ENCODE results near the gene CHST13. TPM values are rescaled to one million over a fixed set of nuclear protein-coding genes. Genes with fewer than 3 reads are reported as not detected.

Gene CHST13
- total and polyA plus RNA-seq, 2 of the 4 experiments (the other 2 are of a cell fraction) = not detected

GRCh38 chr3:126500016-126500415 lies 23.9 kb upstream of the CHST13 start:
- BruUV-seq (replicated peaks) = no TSS peak

More at GRCh38 chr3:126500016-126500415, 23.9 kb upstream of the CHST13 start:
- in situ Hi-C loops (cut with MboI; ENCODE audit: low sequenced_read_pairs) = no loop called here
- Histone ChIP-seq H2BK120ac (ENCODE audit: low read depth, low read length) (no peak overlapping the region), H2BK20ac (ENCODE audit: low read depth, low read length) (no peak overlapping the region), H4K8ac (ENCODE audit: low read depth in 2 of 2, low read length in 2 of 2) (no peak overlapping the region), H3K14ac (replicated peaks; ENCODE audit: low read depth, low read length) (no peak overlapping the region), H4K91ac (ENCODE audit: insufficient read depth, low read depth, low read length) (no peak overlapping the region), H2BK5ac (ENCODE audit: low read depth, low read length, poor library complexity, severe bottlenecking) (no peak overlapping the region), H3K4me3 (ENCODE audit: insufficient read depth, low read depth, low read length) (no peak overlapping the region), H3K23ac (ENCODE audit: low read depth, low read length) (no peak overlapping the region), H3K27me3 (ENCODE audit: control insufficient read depth, insufficient read depth, low read length) (peaks cover 20% of the 10 kb centered on the region; the same call in 1 of the 2 replicates), H3K9ac (ENCODE audit: low read depth, low read length) (no peak overlapping the region), H3K9me3 (ENCODE audit: control insufficient read depth, insufficient read depth, low read length) (no peaks in the 10 kb centered on the region), H4K20me1 (ENCODE audit: insufficient read depth, low read length) (no peaks in the 10 kb centered on the region), H2AK9ac (replicated peaks; ENCODE audit: low read depth, low read length, poor library complexity) (no peak overlapping the region), H3K9me1 (ENCODE audit: insufficient read depth, low read length) (no peaks in the 10 kb centered on the region), H3K4me1 (ENCODE audit: control insufficient read depth, insufficient read depth, low read length) (no peaks in the 10 kb centered on the region), H3K79me1 (ENCODE audit: low read depth in 1 of 2, low read length in 2 of 2) (no peaks in the 10 kb centered on the region), H2AK5ac (ENCODE audit: low read depth, low read length) (no peak overlapping the region), H2AFZ (replicated peaks; ENCODE audit: low read length, poor library complexity) (no peak overlapping the region), H3K27ac (ENCODE audit: insufficient read depth, low read length) (no peak overlapping the region), H2BK15ac (ENCODE audit: low read depth, low read length) (no peak overlapping the region), H3K56ac (ENCODE audit: extremely low read depth, insufficient read depth, low read length) (no peak overlapping the region), H3K4me2 (ENCODE audit: low read depth, low read length) (no peak overlapping the region), H4K5ac (ENCODE audit: low read depth, low read length) (no peak overlapping the region), H3K4ac (ENCODE audit: low read depth, low read length) (no peak overlapping the region), H3K18ac (ENCODE audit: low read depth, low read length) (no peak overlapping the region), H3K36me3 (ENCODE audit: control insufficient read depth, insufficient read depth, low read length) (no peaks in the 10 kb centered on the region)
- ATAC-seq (ENCODE audit: low read depth) (no peak), DNase-seq (no peak)
- TF ChIP-seq BHLHE40 (IDR thresholded peaks at IDR 0.05; ENCODE audit: low read depth, low read length) (no peak), MAFK (IDR thresholded peaks at IDR 0.05; ENCODE audit: low read depth, low read length) (no peak), MXI1 (IDR thresholded peaks at IDR 0.05; ENCODE audit: borderline replicate concordance, low read depth, low read length) (no peak), POLR2A (IDR thresholded peaks at IDR 0.05; ENCODE audit: low read depth, low read length) (no peak), ELK1 (IDR thresholded peaks at IDR 0.05; ENCODE audit: borderline replicate concordance, low read depth, low read length) (no peak), CEBPB (IDR thresholded peaks at IDR 0.05; ENCODE audit: low read depth, low read length) (no peak), RAD21 (IDR thresholded peaks at IDR 0.05; ENCODE audit: low read length) (no peak), NFE2L2 (IDR thresholded peaks at IDR 0.05; ENCODE audit: low read depth, low read length) (no peak), FOS (IDR thresholded peaks at IDR 0.05; ENCODE audit: low read depth, low read length) (no peak), CTCF (conservative IDR thresholded peaks at IDR 0.05; ENCODE audit: low read depth, low read length) (no peak), SMC3 (IDR thresholded peaks at IDR 0.05; ENCODE audit: low read depth, low read length) (no peak), RFX5 (IDR thresholded peaks at IDR 0.05; ENCODE audit: low read depth, low read length) (no peak), RCOR1 (IDR thresholded peaks at IDR 0.05; ENCODE audit: insufficient replicate concordance, low read length) (no peak), MAZ (IDR thresholded peaks at IDR 0.05; ENCODE audit: borderline replicate concordance, low read depth, low read length) (no peak), CHD1 (IDR thresholded peaks at IDR 0.05; ENCODE audit: low read depth, low read length) (no peak), USF2 (IDR thresholded peaks at IDR 0.05; ENCODE audit: low read depth, low read length) (no peak)
- WGBS, 2 experiments (ENCODE audit: extremely low coverage in 2 of 2, insufficient read length in 1 of 2) = 63% methylated on average over 4 of the region's 7 CpGs; no CpG with 5 or more reads in 1 of the 2 experiments
- POLR2A ChIA-PET (ENCODE audit: unreplicated experiment) = no interaction called here
- intact Hi-C loops (cut with micrococcal nuclease) = no loop called here
- CTCF ChIA-PET = no interaction called here
- dilution Hi-C loops (cut with HindIII; ENCODE audit: low sequenced_read_pairs, unreplicated experiment) = no loop called here
